ENCODE data around the gene ANAPC2.

The ANAPC2 gene

DNA sequence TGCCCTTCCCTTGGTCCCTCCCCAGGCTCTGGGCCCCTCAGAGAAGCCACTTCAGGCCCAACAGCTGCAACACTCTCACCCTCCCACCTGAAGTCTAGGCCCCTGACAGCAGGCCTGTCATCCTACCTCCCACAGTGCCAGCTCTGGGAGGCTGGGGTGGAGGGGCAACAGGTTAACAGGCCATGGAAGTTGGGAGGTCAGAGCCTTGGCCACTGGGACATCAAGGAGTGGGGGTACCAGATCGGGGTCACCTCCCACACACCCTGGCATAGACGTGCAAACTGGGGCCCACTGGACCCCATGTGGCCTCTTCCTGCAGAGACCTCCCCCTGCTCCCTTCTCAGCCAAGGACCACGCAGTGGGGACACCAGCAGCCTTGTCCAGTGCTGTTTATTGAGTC, 2.9 kb upstream of the ANAPC2 start:
- DNase-seq = no peak

DNA sequence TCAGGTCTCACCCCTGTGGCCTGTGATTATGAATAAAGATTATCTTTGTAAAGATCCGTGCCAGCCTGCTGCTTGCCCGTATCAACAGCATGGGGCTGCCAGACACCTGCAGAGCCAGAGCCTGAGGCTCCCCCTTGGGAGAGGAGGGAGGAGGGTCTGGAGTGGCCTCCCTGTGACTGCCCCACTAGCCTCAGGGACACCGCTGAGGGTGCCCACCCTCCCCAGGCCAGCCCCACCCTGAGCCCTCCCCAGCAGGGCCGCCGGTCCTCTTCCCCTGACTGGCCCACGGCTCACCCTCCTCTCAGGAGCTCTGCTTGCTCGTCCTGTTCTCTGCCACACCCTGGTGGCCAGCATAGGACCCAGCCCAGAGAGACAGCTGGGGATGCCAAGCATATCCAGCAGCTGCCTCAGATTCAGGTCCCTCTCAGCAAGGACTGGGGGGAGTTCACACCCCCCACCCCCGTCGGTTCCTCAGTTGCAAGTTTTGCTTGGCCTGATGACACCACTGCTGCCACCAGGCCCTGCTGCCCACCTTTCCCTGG, 2.0 kb upstream of the ANAPC2 start:
- no peak for DNase-seq

DNA sequence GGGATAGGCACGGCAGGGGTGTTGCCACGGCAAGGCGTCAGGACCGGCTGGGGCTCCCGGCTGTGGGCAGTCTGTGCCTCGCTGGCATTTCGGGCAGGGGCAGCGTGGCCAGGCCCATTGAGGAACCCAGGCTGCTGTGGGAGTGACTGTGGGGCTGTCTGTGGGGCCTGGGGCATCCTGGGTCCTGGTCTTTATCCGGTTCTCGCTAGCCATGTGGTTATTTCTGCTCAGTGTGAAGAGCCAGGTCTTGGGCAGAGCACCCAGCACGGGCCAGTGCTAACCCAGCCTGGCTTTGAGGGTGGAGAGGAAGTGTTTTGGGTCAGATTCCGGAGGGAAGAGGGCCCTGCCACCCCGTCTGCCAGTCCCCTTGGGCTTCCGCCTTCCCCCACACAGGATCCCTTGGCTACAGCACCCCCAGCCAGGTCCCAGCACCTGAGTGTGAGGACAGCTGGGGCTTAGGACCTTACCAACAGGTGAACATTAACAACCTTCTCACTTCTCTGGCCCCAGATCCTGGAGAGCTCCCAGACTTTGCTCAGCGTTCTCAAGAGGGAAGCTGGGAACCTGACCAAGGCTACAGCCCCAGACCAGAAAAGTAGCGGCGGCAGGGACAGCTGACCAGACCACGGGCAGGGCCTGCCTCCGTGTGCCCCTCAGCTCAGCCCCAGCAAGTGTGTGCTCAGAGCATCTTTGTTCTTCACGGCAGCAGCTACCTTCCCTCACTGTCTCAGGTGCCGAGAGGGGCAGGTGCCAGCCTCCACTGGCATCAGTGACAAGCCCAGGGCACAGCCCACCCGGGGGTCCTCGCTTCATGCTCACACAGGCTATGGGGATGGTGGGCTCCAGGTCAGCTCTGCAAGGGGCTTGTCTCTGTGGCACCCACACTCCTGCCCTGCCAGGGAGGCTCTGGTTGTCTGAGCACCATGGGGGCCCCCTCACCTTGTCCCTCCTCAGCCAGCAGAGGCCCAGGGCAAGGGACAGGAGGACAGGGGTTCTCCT, 1.2 kb upstream of the ANAPC2 start:
- no peak for DNase-seq

DNA sequence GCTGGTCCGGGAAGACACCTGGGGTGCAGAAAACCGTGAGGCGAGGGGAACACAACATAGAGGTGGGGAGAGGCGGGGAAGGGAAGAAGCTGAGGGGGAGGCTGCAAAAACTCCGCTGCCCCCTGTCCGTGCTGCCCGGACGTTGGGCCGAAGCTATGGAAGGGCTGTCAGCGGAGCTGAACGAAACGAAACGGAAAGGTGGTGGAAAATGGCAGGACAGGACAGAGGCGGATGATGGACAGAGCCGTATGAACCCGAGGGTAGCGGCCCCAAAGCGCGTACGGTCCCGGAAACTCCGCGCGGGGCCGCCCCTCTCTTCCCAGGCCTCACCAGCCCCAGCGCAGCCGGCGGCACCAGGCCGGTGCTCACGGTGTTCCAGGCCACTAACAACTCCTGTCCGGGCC, 272 bp downstream of the ANAPC2 start:
- DNase-seq = no peak

DNA sequence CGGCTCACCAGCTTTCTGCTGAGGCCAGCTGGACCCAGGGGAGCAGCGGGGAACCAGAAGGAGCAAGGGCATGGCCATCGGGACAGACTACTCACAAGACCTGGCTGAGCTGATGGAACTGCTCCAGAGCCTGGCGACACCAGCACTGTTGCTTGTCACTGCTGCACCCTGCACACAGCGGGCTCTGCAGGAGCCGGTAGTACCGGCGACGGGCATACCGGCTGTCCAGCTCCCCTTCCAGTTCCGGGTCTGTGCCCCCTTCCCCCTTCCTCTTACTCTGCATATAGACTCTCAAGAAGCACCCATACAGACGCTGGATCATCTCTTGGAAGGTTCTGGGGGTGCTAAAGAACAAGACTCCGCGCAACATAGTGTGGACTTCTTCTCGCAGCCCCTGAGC, 974 bp downstream of the ANAPC2 start:
- DNase-seq = no peak

DNA sequence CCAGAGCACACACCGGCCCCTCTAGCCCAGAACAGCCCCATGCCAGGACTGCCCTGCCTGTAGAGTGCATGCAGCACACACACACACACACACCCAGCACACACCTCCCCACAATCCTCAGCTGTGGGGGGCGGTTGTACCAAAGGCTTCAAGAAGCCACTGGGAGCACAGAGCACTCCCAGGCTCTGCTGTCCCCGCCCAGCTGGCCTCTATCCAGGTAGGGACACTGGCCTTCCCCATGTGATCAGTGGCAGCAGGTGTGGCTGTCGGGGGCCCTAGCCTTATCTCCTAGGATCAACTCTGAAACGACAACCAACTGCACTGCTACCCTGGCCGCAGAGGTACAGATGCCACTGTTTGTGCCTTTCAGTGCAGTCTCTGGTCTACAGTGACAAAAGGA, 2.0 kb downstream of the ANAPC2 start:
- DNase-seq = no peak

DNA sequence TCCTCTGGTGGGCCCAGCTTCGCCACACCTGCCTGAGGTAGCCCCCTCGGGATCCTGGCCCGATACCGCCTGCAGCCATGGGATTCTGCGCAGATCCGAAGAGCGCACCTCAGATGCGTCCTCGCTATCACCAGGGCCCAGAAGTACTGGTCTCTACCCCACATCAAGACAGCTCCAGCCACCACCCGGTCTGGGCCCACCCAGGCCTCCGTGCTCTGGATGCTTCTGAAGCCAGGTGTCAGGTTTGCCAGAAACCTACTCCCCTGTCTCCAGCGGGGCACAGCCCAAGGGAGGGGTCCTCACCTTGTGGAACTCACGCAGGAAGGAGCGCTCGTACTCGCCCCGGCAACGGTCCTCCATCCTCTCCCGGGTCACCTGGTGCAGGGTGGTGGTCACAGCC, 2.4 kb downstream of the ANAPC2 start:
- no peak for DNase-seq

DNA sequence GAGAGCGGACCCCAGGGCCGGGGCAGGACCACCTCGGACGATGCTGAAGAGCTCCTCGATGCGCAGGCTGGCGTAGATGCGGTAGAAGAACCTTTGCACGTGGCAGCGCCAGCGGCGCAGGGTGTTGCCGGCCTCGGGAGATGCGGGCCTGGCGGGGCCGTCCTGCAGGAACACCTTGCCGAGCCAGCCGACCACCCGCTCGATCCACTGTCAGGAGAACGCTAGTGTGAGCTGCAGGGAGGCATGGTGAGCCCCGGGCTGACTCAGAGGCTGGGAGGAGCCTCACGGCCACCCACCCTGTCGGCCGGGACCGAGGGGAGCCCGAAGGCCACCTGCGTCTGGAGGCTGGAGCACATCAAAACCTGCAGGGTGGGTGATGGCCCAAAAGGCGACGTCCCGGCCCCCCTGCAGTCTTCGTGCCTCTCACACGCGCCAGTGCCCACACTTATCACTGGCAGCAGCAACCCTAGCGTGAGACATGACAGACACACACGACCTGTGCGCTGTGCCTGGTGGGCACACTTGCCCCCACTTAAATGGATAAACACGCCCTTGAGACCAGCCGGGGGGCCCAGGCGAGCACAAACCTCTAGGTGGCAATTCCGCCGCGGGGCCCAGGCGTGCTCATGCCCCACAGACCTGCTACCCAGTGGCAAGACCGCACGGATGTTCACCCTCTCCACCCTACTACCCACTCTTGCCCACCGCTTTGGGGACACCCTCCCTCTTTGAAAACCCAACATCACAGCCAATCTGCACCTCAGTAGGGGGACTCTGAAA, 3.3 kb downstream of the ANAPC2 start:
- DNase-seq = no peak

DNA sequence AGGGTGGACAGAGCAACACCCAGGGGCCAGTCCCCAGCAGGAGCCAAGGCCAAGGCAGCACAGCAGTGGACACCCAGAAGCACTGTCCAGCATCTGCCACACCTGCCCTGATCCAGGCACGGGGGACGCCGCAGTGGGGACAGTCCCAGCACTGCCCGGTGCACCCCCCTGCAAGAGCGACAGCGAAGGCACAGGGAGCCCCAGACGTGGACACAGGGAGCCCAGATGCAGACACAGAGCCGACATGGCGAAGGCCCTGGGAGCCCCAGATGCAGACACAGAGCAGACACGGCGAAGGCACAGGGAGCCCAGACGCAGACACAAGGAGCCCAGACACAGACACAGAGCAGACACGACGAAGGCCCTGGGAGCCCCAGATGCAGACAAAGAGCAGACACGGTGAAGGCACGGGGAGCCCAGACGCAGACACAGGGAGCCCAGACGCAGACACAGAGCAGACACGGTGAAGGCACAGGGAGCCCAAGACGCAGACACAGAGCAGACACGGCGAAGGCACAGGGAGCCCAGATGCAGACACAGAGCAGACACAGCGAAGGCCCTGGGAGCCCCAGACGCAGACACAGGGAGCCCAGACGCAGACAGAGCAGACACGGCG, 4.3 kb downstream of the ANAPC2 start:
- DNase-seq = no peak

DNA sequence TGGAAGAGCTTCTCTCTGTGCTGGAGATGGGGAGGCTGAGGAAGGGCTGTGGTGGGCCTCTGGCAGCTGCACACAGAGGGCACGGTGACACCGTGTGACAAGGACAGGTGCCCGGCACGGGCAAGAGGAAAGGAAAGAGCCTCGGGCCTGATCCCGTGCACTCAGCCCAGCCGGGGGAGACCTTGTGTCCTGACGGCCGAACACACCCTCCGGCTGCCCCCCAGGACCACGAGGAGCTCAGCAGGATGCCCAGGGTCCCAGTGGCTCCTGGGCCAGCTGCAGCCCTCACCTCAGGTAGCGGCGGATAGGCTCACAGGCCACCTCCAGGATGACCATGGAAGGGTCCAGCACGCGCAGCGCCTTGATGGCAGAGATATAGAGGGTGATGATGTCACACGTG, 5.5 kb downstream of the ANAPC2 start:
- DNase-seq = no peak

DNA sequence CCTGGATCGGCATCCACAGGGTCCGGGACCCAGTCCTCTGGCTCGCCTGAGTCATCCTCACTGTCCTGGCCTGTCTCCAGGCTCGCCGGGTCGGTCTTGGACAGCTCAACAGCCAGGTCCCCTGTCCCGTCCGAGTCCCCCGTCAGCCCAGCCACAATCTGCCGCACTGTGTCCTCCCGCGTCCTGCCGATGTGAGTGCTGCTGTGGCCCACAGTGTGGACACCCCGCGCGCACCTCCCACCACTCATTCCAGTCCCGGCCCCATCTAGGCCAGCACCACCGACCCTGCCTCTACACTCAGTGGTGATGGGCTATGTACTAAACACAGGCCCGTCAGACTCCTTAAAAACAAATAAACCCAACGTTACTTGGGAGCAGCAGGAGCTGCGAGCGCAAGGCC, 6.7 kb downstream of the ANAPC2 start:
- no peak for DNase-seq

DNA sequence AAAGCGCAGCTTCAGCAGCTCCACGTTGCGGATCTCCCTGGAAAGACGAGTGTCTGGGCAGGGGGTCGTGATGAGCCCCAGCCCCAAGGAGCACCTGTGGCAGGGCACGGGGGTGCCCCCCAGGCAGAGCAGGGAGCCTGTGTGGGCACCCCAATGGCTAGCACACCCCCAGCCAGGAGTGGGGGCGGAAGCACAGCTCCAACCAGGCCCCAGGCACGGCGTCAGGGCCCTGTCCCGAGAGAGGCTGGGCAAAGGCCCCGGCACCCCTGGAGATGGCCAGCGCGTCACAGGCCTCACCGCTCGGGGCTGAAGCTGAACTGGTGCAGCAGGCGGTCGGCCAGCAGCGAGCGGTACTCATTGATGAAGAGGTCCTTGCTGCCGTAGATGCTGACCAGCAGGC, 7.9 kb downstream of the ANAPC2 start:
- no peak for DNase-seq

DNA sequence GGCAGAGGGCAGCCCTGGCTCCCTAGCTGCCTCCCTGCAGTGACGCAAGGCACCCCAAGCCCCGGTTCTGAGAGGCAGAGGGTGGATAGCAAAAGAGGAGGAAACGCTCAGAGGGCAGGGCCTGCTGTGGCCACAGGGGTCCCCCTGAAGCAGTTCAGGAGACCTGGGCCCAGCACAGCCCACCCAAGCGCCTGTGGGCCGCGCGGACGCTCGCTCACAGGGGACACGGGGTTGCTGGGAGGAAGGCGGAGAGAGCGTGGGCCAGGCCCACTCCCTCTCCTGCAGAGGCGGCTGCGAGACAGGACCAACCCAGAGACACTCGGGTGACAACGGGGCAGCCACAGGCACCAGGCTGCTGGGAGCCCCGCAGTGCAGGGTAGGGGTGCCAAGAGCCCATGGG, 8.6 kb downstream of the ANAPC2 start:
- no peak for DNase-seq

DNA sequence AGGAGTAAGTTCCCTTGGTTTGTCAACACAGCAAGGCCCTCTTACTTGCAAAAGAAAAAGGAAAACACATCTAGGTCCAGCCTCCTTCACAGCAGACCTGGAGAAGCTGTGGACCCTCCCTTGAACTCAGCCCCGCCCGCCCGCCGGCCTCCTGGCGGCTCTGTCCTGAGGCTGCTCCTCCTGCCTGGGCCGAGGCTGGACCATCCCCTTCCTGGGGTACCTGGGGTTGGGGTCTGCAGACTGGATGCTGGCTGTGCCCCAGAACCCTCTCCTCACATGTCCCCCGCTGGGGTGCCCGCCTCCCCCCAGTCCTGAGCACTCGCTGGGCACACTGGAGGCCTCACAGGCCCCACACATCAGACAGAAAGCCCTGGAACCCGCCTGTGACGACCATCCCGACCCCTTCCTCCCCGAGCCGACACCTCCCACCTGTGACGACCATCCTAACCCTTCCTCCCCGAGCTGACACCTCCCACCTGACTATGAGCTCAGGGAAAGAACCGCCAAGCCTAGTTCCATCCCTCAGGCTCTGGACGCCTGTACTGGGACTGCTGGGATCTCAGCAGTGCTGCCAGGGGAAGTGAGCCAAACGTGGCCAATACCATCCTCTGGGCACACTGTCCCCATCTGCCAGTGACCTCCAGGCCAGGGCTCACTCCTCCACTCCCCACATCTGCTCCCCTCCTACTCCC, 9.3 kb downstream of the ANAPC2 start:
- no peak for DNase-seq

DNA sequence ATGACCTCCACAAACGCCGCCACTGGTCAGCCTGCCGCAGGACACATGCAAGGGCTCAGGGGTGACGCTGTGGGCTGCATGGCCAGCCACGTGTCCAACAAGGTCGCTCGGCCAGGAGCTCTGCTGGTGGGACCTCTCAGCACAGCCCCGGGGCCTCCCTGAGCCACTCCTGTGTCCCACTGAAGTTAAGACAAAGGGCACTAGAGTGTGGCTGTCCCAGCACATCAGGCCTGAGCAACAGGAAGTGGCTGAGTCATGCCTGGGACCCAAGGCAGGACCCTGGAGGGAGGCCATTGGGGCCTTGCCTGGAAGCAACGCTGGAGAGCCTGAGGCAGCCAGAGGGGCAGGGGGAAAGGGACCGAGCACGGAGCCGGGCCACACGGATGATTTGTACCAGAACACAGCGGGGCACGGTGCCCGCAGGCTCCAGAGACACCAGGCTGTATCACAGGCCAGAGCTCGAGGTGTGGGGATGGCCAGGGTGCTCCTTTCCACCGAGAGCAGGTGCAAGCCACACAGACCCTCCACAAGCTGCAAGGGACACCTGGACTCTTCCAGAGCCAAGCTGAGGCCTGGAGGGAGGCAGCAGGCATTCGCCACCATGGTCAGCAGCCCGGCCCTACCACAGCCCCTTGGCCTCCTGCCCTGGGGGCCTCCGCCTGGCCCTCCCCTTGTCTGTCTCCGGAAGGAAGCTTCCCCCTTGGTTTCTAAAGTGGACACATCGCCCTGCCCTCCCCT, 10.0 kb downstream of the ANAPC2 start:
- DNase-seq = no peak

DNA sequence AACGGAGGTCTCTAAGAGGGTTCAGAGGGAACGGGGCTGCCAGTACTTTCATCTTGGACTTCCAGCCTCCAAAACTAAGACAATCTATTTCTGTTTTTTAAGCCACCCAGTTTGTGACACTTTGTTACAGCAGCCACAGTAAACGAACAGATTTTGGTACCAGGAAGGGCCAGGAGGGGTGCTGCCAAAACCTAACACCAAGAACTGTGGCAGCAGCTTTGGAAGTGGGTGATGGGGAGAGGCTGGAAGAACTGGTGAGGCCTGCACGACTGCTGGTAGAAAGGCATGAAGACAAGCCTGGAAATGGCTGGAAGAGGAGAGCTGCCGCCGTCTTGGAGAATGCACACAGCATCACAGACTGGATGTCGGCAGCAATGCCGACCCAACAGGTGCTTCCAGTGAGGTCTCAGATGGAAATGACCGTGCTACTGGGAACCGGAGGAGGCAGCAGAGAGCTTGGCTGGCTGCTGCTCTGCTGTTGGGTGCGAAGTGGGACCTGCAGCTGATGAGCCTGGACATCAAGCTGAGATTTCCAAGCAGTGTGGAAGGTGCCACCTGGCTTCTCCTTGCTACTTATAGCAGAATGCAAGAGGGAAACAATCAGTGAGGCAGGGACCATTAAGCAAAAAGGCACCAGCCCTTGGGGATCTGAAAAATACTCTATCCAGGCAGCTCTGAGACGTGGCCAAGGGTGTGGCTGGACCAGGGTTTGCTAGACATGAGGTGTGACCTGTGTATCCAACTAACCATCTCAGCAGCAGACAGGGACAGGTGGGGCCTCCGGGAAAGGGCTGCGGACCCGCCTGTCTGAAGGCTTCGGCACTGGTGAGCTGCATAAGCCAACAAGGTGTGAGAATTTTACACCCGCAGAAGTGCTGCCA, 11.8 kb downstream of the ANAPC2 start:
- no peak for DNase-seq

DNA sequence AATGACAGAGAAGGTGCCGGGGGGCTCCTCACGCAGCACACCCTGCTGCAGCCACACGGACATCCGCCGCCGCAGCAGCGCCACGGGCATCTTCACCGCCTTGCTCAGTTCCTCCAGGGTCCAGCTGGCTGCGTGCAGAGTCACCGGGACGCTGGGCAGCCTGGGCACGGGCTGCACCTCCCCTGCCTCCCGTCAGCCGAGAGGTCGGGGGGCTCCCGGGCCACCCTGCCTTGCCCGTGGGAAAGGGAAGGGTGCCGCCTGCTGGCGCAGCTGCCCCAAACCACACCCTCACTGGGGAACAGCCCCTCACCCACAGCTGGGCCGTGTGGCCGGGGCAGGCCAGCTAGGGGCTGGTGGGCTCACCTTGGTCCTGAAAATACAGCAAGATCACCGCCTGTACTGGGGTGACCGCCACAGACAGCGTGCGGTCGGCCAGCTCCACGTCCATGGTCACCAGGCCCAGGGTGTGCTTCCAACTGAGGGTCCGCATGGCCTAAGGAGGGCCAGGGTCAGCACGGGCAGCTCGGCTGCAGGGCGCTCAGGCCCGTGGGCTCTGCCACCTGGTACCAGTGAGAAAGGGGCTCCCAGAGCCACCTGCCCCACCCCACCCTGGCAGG, 12.9 kb downstream of the ANAPC2 start:
- no peak for DNase-seq

DNA sequence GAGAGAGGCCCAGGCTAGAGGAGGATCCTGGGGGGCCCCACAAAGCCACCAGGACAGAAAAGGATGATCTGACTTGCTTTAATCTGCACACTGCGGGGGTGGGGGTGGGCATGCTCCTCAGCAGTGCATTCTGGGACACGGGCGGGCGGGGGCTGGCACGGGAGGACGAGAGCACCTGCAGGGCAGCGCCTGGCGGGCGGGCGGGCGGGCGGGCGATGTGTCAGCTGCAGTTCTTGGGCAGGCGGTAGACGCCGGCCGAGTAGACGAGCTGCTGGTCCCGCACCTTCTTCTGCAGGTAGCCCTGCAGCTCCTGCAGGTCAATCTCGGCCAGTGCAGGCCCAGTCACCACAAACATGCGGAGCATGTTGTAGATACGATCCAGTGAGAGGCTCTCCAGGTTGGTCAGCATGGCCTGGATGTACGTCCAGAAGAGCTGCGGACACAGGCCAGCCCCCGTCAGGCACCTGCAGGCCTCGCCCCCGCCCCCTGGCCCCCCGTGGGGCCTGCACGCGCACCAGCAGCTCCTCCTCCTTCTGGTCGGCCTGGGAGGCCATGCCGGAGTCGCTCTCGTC, 13.6 kb downstream of the ANAPC2 start:
- DNase-seq = no peak

DNA sequence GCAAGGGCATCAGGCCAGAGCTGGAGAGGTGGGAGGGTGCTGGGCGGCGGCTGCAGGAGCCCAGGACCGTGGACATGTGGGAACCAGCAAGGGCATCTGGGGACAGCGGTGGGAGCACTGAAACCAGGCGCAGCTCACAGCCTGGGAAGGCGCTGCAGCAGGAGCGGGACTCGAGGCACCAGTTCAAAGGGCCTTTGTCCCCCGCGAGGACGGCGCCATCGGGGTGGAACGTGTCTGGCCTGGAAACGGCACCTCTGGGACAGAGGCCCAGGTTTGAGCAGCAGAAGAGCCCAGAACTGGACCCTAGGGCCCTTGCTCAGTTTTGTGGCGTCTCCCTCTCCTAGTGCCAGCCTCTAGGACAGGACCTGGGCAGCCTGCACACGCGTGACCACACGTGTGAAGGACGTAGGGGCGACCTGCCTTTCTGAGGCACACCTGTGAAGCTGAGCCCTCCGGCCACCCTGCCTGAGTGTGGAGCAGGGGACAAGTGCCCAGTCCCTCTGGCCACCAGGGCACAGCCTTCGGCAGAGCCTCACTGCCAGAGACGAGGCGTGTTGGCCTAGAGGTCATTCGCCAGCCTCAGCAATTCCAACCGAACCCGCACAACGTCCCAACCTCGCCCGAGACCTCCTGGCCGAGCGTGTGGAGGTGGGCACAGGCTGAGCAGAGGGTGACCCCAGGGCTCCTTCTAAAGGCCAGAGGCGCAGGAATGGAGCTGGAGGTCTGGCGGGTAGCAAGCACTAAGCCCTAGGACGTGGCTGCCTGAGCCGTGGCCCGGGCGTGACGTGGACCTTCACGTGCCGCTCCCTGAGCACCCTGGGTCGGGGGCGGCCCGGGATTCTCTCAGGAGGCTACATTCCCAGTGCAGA, 14.3 kb downstream of the ANAPC2 start:
- DNase-seq = no peak
